Bronchial epithelial cell (primary cell): ENCODE measurements around the gene ZMYM5. TPM values are rescaled to one million over a fixed set of nuclear protein-coding genes. Genes with fewer than 3 reads are reported as not detected.
A peak's percentile ranks its signal among the peaks of the same experiment; 100 is the strongest.
"Not testable (repeated sequence)": the region's sequence is repeated elsewhere in the genome, so short reads cannot be mapped to it uniquely, and the experiment has no call there.

Experiments used
- DNase-seq: peaks from one replicate; pipeline ENCODE4 v3.0.0-alpha.2; 2010; ENCODE audit warnings: low read depth
- FAIRE-seq: peaks from 2 replicates; lab custom pipeline; 2011; peaks lifted over from hg19 to GRCh38; lab: Jason Lieb, UNC
- H3K27me3 ChIP-seq: 2 replicates; pipeline ENCODE4 v1.5.1; 2011; ENCODE audit warnings: low read length; ENCODE audit not compliant: control insufficient read depth, insufficient read depth
- H3K36me3 ChIP-seq: 2 replicates; pipeline ENCODE4 v1.5.1; 2011; ENCODE audit warnings: low read length; ENCODE audit not compliant: control insufficient read depth, insufficient read depth
- H3K4me3 ChIP-seq: 2 replicates; pipeline ENCODE4 v1.5.1; 2011; ENCODE audit warnings: mild to moderate bottlenecking, low read depth, low read length, control low read depth
- CTCF ChIP-seq: IDR thresholded peaks from 2 replicates; pipeline ENCODE4 v1.5.1; 2011; ENCODE audit warnings: mild to moderate bottlenecking, moderate library complexity, low read length, control low read depth, inconsistent platforms; ENCODE audit not compliant: insufficient read depth, severe bottlenecking
- total RNA-seq: library from RNA; depleted of rRNA; stranded (reverse); fragments of >200 nt; gene quantifications from 2 replicates; pipeline ENCODE4 v1.2.1, GENCODE V29; 2014

Gene ZMYM5
- total RNA-seq, result 11.1 and 12.4 TPM in 2 replicates

DNA sequence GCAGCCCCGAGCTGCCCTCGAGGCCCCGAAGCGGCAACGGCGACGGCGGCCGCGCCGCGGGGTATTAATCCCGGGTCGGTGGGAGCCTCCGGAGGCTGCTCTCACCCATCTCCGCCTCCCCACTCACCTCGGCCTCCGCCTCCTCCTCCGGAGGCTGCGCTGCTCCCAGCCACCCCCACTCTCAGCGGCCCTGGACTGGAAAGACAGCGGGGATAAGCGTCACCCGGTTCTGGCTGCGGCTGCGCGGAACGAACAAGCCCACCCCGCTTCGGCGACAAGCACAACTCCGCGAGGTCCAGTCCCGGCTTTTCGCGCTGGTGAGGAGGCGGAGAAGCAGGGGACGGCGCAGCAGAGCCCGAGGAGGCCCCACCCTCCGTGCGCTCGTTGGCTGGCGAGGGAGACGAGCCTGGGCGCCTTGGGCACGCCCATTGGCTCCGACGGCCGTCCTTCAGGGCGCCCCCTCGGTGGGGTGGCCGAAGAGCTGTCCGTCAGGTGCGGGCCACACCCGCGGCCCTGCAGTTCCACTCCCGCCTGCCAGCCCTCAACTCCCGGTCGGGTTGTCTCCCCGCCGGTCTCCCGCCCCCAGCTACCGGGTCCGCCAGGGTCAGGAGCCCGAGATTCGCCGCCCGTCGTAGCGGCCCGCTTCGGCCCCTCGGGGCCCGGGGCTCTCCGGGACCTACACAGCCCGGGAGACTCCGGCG is at the start of gene ZMYM5:
ZMYM5 (minus strand) TSS at position 327 of the 701 bp plus-strand sequence. CDS start 11,469 bp downstream, outside the sequence.
- no peak for FAIRE-seq

GRCh38 chr13:19910336-19911072 is 47.1 kb upstream of the ZMYM5 start:
- peak; percentile 96 for DNase-seq
- no peaks in the 10 kb centered on the region for H3K36me3 ChIP-seq
- H3K4me3 ChIP-seq, result no peak overlapping the region
- TF ChIP-seq CTCF, result no peak
- no peaks in the 10 kb centered on the region for H3K27me3 ChIP-seq
- FAIRE-seq, result no peak

More for the DNA sequence above, at the start of gene ZMYM5:
- H3K4me3 ChIP-seq, result peak within 1 kb of the TSS; percentile 78
- H3K27me3 ChIP-seq, result no peaks in the 10 kb centered on the region
- H3K36me3 ChIP-seq, result no peaks in the 10 kb centered on the region
- no peak for TF ChIP-seq CTCF
- DNase-seq, result peak; percentile 96

DNA sequence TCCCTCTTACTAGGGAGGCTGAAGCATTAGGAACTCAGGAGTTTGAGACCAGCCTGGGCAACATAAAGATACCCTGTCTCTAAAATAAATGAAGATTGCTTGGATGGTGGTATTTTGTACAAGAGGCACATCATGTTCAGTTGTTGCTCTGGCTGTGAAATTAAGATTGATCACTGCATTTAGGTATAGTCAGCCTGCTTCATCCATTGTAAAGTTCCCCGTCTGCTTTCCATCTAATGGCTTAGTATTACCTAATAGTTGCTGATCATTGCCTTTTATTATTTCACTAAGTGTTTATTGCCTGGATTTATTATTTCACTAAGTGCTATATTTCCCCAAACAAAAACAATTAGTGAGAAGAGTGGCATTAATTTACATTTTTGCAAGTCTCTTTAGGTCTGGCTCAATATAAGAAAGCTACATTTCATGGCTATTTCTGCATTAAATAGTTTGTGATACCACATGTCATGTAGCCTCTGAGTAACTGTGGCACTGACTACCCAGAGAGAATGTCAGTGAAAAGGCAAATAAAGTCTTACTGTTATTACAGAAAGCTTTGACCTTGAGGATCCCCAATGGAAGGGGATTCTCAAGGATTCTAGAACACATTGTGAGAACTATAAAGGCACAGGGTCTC is 45.0 kb upstream of the ZMYM5 start:
- no peaks in the 10 kb centered on the region for H3K27me3 ChIP-seq
- TF ChIP-seq CTCF, result no peak
- no peak for FAIRE-seq

DNA sequence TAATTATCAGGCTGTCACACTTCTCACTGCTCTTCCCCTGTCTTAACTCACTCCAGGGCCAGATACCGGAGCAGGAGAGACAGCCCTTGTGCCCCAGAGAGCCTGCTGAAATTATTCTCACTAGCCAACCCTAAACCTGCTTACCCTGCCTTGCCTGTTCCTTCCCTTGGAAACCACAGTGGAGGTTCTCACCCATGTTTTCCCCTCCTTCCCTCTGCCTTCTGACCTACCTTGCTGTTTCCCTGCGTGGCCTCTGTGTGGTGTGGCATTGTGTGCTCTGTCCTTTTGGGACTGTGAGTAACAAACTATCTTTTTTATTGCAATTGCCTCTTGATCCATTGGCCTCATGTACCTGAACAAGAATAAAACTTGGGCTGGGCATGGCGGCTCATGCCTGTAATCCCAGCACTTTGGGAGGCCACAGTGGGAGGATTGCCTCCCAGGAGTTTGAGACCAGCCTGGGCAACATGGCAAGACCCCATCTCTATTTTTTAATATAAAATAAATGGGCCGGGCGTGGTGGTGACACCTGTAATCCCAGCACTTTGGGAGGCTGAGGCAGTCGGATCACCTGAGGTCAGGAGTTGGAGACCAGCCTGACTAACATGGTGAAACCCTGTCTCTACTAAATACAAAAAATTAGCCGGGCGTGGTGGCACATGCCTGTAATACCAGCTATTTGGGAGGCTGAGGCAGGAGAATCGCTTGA is 42.2 kb upstream of the ZMYM5 start:
- not testable (repeated sequence) for DNase-seq, H3K4me3 ChIP-seq, H3K36me3 ChIP-seq, H3K27me3 ChIP-seq, FAIRE-seq

More for the DNA sequence above, 45.0 kb upstream of the ZMYM5 start:
- DNase-seq, result no peak
- Histone ChIP-seq H3K36me3 (no peaks in the 10 kb centered on the region), H3K4me3 (no peak overlapping the region)

DNA sequence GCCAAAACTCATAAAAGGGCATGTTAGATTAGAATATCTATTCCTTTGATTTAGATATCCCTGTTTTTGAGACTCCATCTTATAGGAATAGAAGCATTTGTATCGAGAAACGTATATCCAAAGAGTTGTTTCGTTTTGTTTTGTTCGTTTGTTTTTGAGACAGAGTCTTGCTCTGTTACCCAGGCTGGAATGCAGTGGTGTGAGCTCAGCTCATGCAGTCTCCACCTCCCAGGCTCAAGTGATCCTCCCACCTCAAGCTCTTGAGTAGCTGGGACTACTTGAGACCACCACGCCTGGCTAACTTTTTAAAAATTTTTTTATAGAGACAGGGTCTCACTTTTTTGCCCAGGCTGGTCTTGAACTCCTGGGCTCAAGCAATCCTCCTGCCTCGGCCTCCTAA is 26.6 kb upstream of the ZMYM5 start:
- Histone ChIP-seq H3K4me3 (no peak overlapping the region), H3K27me3 (no peaks in the 10 kb centered on the region), H3K36me3 (no peaks in the 10 kb centered on the region)
- TF ChIP-seq CTCF, result no peak
- DNase-seq (no peak), FAIRE-seq (no peak)
